ENCODE results near the gene SEC14L3.

The SEC14L3 gene

DNA sequence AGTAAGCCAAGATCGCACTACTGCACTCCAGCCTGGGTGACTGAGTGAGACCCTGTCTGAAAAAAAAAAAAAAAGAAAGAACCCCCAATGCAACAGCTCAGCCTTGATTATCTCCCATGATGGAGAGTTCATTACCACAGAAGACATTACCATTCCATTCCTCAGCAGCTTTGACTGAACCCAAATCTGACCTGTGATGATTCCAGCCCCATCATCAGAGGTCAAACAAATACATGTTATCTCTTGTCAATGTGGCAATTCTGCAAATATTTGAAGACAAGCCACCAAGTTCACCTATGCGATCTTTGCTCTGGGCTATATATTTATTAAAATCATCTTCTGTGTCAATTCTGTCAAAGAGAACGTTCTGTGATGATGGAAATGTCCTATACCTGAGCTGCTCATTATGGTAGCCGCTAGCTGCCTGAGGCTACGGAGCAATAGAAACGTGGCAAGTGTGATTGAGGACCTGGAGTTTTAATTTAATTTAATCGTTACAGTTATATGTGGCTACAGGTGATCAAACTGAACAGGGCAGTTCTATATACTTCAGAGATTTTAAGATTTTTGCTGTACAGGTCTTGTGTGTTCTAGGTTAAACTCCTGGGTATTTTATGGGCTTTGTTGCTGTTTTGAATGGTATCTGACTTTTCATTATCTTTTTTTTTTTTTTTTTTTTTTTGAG, 25.8 kb upstream of the SEC14L3 start:
- ATAC-seq (no peak), DNase-seq (no peak)
- H3K4me3 Mint-ChIP-seq: no peak overlapping the region
- H3K9me3 Mint-ChIP-seq: no peaks in the 10 kb centered on the region
- H3K4me1 Mint-ChIP-seq: no peaks in the 10 kb centered on the region
- peaks cover 9% of the 10 kb centered on the region for H3K27me3 Mint-ChIP-seq
- no peaks in the 10 kb centered on the region for H3K36me3 Mint-ChIP-seq (ENCODE audit: low read depth)
- no peak overlapping the region for H3K27ac Mint-ChIP-seq

DNA sequence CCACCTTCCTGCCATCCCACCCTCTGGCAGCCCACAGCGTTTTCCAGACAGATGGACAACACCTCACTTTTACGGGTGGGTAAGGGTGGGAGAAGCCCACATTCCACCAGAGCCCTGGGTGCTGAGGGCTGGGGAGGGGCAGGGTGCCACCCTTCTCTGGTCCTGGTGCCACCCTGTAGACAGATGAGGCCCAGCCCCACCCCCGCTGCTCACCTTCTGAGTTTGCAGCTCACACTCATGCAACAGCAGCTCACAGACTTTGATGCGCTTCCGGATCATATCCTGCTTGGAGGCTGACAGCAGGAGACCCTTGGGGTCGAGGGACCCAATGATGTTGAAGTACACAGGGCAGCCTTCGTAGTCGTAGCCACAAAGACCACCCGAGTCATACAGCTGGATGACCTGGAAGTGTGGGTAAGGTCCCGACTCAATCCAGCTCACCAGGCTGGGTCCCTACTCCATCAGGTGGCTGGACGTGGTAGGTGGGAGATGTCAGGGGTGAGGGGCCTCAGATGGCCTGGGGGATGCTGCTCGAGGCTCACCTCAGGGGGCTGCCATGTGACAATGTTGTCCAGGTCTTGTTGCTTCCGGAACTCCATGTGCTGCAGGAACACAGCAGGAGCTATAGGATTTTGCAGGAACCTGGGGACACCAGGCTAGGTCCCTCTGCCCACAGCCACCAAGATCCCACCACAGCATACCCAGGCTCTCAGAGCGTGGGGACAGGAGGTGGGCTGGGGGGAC, 23.4 kb upstream of the SEC14L3 start:
- Mint-ChIP-seq H3K36me3 (ENCODE audit: low read depth) (no peaks in the 10 kb centered on the region), H3K27me3 (peaks cover 3% of the 10 kb centered on the region), H3K4me1 (no peaks in the 10 kb centered on the region), H3K9me3 (no peaks in the 10 kb centered on the region), H3K4me3 (no peak overlapping the region), H3K27ac (no peak overlapping the region)
- DNase-seq (no peak), ATAC-seq (no peak)

- ATAC-seq (no peak), DNase-seq (no peak)
- Mint-ChIP-seq H3K4me1 (no peaks in the 10 kb centered on the region), H3K36me3 (ENCODE audit: low read depth) (no peaks in the 10 kb centered on the region), H3K4me3 (no peak overlapping the region), H3K27ac (no peak overlapping the region), H3K9me3 (no peaks in the 10 kb centered on the region), H3K27me3 (peaks cover 2% of the 10 kb centered on the region)
Observed at GRCh38 chr22:30492144-30492543, 20.3 kb upstream of the SEC14L3 start.

- Mint-ChIP-seq H3K27me3 (peaks cover 2% of the 10 kb centered on the region), H3K4me1 (no peaks in the 10 kb centered on the region), H3K27ac (no peak overlapping the region), H3K9me3 (no peaks in the 10 kb centered on the region), H3K36me3 (ENCODE audit: low read depth) (no peaks in the 10 kb centered on the region), H3K4me3 (no peak overlapping the region)
- ATAC-seq: no peak
- DNase-seq: no peak
Observed at GRCh38 chr22:30491381-30491780, 19.6 kb upstream of the SEC14L3 start.

GRCh38 chr22:30490399-30490798, 18.6 kb upstream of the SEC14L3 start:
- peaks cover 2% of the 10 kb centered on the region for H3K27me3 Mint-ChIP-seq
- H3K4me1 Mint-ChIP-seq: no peaks in the 10 kb centered on the region
- ATAC-seq (no peak), DNase-seq (no peak)
- no peaks in the 10 kb centered on the region for H3K9me3 Mint-ChIP-seq
- no peaks in the 10 kb centered on the region for H3K36me3 Mint-ChIP-seq (ENCODE audit: low read depth)
- no peak overlapping the region for H3K4me3 Mint-ChIP-seq
- no peak overlapping the region for H3K27ac Mint-ChIP-seq

- H3K27ac Mint-ChIP-seq: no peak overlapping the region
- H3K27me3 Mint-ChIP-seq: peaks cover under 1% of the 10 kb centered on the region
- no peak overlapping the region for H3K4me3 Mint-ChIP-seq
- ATAC-seq: no peak
- H3K9me3 Mint-ChIP-seq: no peaks in the 10 kb centered on the region
- DNase-seq: no peak
- H3K36me3 Mint-ChIP-seq (ENCODE audit: low read depth): no peaks in the 10 kb centered on the region
- H3K4me1 Mint-ChIP-seq: no peaks in the 10 kb centered on the region
Observed at GRCh38 chr22:30488121-30488520, 16.3 kb upstream of the SEC14L3 start.

- no peak for ATAC-seq
Observed at GRCh38 chr22:30486661-30487115, 14.9 kb upstream of the SEC14L3 start.

GRCh38 chr22:30486118-30486517, 14.3 kb upstream of the SEC14L3 start:
- DNase-seq: no peak
- no peaks in the 10 kb centered on the region for H3K36me3 Mint-ChIP-seq (ENCODE audit: low read depth)
- no peaks in the 10 kb centered on the region for H3K4me1 Mint-ChIP-seq
- no peaks in the 10 kb centered on the region for H3K27me3 Mint-ChIP-seq
- H3K27ac Mint-ChIP-seq: no peak overlapping the region
- H3K9me3 Mint-ChIP-seq: no peaks in the 10 kb centered on the region
- ATAC-seq: no peak
- no peak overlapping the region for H3K4me3 Mint-ChIP-seq

More at GRCh38 chr22:30486661-30487115, 14.9 kb upstream of the SEC14L3 start:
- no peak for DNase-seq
- H3K4me1 Mint-ChIP-seq: no peaks in the 10 kb centered on the region
- H3K4me3 Mint-ChIP-seq: no peak overlapping the region
- no peaks in the 10 kb centered on the region for H3K9me3 Mint-ChIP-seq
- H3K27ac Mint-ChIP-seq: no peak overlapping the region
- H3K36me3 Mint-ChIP-seq (ENCODE audit: low read depth): no peaks in the 10 kb centered on the region
- no peaks in the 10 kb centered on the region for H3K27me3 Mint-ChIP-seq

- no peak overlapping the region for H3K27ac Mint-ChIP-seq
- H3K9me3 Mint-ChIP-seq: no peaks in the 10 kb centered on the region
- H3K4me3 Mint-ChIP-seq: no peak overlapping the region
- H3K36me3 Mint-ChIP-seq (ENCODE audit: low read depth): no peaks in the 10 kb centered on the region
- no peaks in the 10 kb centered on the region for H3K27me3 Mint-ChIP-seq
- peak; percentile 96 for ATAC-seq
- no peaks in the 10 kb centered on the region for H3K4me1 Mint-ChIP-seq
- DNase-seq: peak; percentile 81
Observed at GRCh38 chr22:30485362-30485988, 13.7 kb upstream of the SEC14L3 start.

DNA sequence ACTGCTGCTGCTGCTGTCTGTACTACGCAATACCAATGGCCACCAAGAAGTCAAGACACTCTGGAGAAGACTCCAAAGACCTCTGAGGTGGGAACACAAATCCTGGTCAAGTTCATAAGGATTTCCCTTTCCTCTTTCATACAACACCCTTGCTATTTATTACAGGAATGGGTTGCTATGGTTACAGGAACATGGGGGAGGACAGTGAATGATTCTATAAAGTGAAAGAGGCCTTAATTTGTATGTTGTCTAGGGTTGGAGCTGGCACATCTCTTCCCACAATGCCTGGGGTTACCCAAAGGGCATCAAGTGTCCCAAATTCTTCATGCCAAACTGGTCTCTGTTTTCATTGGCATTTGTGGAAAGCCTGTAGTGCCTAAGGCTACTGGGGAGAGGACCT, 11.4 kb upstream of the SEC14L3 start:
- ATAC-seq: no peak
- no peak overlapping the region for H3K27ac Mint-ChIP-seq
- no peaks in the 10 kb centered on the region for H3K9me3 Mint-ChIP-seq
- H3K36me3 Mint-ChIP-seq (ENCODE audit: low read depth): no peaks in the 10 kb centered on the region
- no peaks in the 10 kb centered on the region for H3K27me3 Mint-ChIP-seq
- DNase-seq: no peak
- no peaks in the 10 kb centered on the region for H3K4me1 Mint-ChIP-seq
- no peak overlapping the region for H3K4me3 Mint-ChIP-seq

DNA sequence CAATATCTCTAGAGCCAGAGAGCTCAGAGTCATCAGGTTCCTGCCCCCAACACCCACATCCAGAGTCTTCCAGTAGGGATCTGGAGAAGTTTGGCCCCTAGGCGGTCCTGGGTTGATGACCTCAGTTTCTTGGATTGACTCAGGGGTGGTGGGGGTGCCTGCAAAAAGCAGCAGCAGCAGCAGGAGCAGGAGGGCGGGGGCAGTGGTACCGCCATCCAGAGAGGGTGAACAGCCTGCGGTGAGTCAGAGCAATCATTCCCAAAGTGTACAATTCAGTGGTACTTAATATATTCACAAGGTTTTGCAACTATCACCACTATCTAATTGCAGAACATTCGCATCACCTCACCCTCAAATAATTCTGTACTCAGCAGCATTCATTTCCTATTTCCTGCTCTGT, 9.9 kb upstream of the SEC14L3 start:
- Mint-ChIP-seq H3K4me3 (no peak overlapping the region), H3K36me3 (ENCODE audit: low read depth) (no peaks in the 10 kb centered on the region), H3K27ac (no peak overlapping the region), H3K27me3 (no peaks in the 10 kb centered on the region), H3K9me3 (no peaks in the 10 kb centered on the region), H3K4me1 (no peaks in the 10 kb centered on the region)
- DNase-seq (no peak), ATAC-seq (no peak)

DNA sequence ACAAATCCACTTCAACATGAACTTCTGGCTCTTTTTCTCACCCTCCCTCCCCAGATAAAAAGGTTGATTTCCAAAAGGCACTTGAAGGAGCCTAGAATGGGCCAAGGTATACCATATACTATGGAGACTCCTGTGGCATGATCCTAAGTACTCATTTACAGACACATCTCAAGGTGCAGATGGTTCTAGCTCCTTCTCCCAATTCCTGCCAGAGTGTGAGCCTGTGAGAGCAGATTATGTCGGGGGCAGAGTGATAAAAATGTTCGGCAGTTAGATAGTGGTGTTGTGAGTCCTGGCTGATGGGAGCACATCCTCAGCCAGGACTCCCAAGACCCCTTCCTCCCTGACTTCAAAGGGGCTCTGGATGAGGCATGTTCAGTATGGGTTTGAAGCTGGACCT, 8.2 kb upstream of the SEC14L3 start:
- ATAC-seq: no peak
- no peaks in the 10 kb centered on the region for H3K9me3 Mint-ChIP-seq
- no peak overlapping the region for H3K27ac Mint-ChIP-seq
- H3K4me3 Mint-ChIP-seq: no peak overlapping the region
- DNase-seq: no peak
- no peaks in the 10 kb centered on the region for H3K36me3 Mint-ChIP-seq (ENCODE audit: low read depth)
- H3K4me1 Mint-ChIP-seq: no peaks in the 10 kb centered on the region
- no peaks in the 10 kb centered on the region for H3K27me3 Mint-ChIP-seq

DNA sequence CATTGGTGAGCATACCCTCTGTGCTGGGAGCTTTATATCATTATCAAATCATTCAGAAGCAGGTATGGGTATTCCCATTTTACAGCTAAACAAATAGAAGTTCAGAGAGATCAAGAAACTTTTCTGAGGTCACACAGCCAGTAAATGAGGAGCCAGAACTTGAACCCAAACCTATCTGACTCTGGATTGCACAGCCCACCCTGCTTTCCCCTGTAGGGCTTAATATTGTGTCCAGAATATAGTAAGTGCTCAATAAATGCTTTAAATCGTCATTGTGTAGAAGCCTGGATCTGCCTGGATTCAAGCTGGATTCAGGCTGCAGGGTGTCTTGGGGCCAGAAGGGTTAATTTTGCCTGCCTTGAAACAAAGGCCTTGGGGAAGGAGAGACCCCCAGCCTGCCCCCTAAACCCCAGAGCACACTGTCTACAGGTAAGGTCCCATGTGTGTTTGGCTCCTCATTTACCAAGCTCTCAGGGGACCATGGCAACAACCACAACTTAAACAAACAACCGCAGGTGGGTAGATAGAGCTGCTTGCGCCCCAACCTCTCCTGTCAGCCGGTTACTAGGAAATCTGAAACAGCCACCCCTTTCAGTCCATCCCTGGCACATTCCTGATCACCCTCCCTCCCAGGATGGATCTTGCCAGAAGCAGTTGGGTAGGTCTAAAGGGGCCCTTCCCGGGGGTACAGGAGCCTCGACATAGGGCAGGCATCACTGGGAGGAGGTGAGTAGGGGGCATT, 3.0 kb upstream of the SEC14L3 start:
- DNase-seq (no peak), ATAC-seq (no peak)
- Mint-ChIP-seq H3K36me3 (ENCODE audit: low read depth) (no peaks in the 10 kb centered on the region), H3K4me1 (no peaks in the 10 kb centered on the region), H3K27ac (no peak overlapping the region), H3K9me3 (no peaks in the 10 kb centered on the region), H3K27me3 (peaks cover 13% of the 10 kb centered on the region), H3K4me3 (no peak overlapping the region)

DNA sequence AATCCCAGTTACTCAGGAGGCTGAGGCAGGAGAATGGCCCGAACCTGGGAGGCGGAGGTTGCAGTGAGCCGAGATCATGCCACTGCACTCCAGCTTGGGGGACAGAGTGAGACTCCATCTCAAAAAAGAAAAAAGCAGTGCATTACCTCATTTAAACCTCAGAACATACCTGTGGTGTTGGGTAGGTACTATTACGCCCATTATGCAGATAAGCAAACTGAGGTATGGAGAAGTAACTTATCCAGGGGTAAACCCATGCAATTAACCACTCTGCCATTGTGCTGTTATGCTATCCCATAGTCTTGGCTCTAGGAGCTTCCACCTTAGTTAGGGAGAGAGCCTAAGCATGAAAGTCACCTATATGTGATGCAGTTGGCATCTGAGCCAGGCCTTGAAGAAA, 2.3 kb upstream of the SEC14L3 start:
- DNase-seq (no peak), ATAC-seq (no peak)
- no peak overlapping the region for H3K27ac Mint-ChIP-seq
- no peaks in the 10 kb centered on the region for H3K4me1 Mint-ChIP-seq
- no peaks in the 10 kb centered on the region for H3K36me3 Mint-ChIP-seq (ENCODE audit: low read depth)
- no peaks in the 10 kb centered on the region for H3K9me3 Mint-ChIP-seq
- peaks cover 14% of the 10 kb centered on the region for H3K27me3 Mint-ChIP-seq
- H3K4me3 Mint-ChIP-seq: no peak overlapping the region

All from activated naive CD8-positive, alpha-beta T cell treated with anti-CD3 and anti-CD28 coated beads, Interleukin-2, amount 50 U/mL, for 24 hours (primary cell).